NAMALWA (cell line): Measurements from ENCODE around the gene RPL35.

Experiments
- DNase-seq: peaks from one replicate; pipeline ENCODE4 v3.0.0-alpha.2; 2015; ENCODE audit warnings: low spot score

The RPL35 gene

DNA sequence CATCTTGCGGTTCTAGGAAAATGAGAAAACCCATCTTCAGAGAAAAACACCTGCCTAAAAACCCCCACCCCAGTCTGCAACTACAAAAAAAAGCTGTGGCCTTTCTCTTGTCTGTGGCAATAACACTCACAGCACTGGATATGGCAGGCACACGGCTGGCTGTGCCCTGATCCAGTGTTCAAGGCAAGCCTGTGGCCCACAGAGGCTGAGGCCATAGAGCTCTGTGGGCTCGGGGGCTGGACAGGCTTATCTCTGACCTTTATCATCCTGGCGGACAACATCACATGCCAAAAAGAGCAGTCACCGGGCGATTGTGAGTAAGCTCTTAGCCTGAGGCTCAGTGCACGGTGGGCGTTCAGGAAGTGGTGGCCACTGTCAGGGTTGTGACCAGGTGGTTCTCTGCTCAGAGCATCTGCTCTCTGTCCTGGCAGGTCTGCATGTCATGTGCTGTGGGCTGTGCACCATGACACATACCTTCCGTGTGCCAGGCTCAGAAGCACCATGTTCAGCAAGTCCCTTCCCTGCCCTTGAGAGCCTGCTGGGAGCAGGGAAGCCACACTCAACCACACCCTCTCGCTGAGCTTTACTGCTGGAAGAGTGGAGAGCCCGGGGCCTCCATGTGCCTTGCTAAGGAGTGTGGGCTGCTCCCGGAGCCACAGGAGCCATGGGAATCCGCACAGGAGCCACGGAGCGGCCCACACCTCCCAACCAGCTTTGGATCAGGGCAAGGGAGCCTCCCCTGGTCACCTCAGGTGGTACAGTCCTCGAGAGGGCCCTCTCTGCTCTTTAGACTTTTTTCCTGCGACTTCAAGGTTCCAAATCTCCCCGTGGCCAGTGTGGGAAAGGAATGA, 43.1 kb downstream of the RPL35 start:
- DNase-seq = no peak

GRCh38 chr9:124815601-124816000, 46.2 kb downstream of the RPL35 start:
- DNase-seq = no peak

- no peak for DNase-seq
Measured at GRCh38 chr9:124814164-124814535, 47.6 kb downstream of the RPL35 start.

DNA sequence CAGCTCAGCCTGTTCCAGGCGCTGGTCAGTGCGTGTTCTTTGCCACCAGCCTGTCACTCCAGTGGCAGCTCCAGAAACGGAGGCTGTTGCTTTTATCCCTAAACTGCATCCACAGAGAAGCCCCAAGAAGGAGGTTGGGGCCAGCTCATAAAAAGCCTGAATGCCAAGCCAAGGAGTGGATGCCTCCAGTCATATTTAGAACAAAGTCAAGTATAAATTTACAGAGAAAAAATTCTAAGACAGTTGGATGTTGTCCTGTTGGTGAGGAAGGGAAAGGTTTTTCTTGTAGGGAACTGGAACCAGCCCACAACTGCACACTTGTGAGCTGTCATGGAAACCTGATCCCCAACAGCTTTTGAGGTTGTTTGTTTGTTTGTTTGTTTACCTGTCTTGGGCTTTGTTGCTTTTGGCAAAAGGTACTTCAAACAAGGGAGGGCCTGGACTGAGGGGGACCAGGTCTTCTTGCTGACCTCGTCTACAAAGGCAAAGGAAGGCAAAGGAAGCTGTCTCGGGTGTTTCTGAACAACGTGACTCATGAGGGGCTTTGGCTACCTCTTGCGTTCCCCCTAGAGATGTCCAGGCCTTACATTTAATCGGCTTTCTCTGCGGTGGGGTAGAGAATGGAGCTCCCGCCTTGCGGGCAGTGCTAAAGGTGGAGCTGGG, 48.1 kb downstream of the RPL35 start:
- DNase-seq = no peak

- no peak for DNase-seq
Measured at GRCh38 chr9:124813041-124813440, 48.7 kb downstream of the RPL35 start.

GRCh38 chr9:124812441-124812876, 49.3 kb downstream of the RPL35 start:
- no peak for DNase-seq

GRCh38 chr9:124810663-124811355, 50.9 kb downstream of the RPL35 start:
- no peak for DNase-seq

- no peak for DNase-seq
Measured at GRCh38 chr9:124809741-124810500, 51.8 kb downstream of the RPL35 start.

DNA sequence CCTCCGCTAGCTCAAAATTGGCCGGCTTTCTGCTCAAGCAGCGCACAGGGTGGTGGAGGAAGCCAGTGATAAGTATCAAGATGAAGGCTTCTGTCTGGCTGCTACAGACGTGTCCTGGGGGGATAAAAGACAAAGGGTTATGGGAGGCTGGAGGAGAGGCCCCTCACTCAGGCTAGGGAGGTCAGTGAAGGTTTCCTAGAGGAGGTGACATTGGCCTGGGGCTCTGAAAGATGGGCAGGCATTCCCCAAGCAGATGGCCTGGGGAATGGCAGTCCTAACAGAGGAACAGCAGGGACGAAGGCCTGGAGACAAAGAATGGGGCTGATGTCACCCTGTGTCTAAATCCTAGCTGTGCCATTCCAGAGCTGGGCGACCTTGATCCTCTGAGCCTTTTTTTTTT, 52.5 kb downstream of the RPL35 start:
- no peak for DNase-seq

DNA sequence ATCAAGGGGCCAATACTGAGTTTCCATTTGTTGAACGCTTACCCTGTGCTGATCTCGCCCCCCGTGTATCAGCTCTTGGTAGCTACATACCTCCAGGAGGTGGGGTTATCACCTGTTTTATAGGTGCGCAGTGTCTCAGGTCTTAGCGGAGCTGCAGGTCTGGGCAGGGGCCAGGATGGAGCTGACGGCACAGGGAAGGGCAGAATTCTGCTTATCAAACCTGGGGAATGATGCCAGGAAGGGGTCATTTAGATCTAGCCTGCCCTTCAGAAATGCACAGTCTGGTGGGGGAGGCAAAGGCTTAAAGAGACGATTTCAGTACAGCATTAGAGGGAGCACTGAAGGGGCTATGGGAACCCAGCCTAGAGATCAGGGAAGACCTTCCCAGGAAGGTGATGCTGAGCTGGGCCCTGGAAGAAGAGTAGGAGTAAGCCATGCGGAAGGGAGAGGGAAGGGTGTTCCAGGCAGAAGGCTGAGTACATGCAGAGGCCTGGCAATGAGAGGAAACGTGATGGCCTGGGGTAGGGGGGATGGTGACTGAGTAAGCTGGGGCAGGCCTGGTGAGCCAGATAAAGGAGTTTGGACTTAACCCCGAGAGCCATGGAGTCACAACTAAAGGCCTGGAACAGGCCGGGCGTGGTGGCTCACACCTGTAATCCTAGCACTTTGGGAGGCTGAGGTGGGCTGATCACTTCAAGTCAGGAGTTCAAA, 53.4 kb downstream of the RPL35 start:
- no peak for DNase-seq
